ENCODE results near the gene PLCL2.

PLCL2 gene

GRCh38 chr3:17023006-17023664 is 138.4 kb downstream of the PLCL2 start:
- peak; percentile 63 for DNase-seq

GRCh38 chr3:17025594-17026139 is 140.9 kb downstream of the PLCL2 start:
- DNase-seq = peak; percentile 73

- DNase-seq = no peak
Observed at GRCh38 chr3:17027318-17027717, 142.6 kb downstream of the PLCL2 start.

- no peak for DNase-seq
Observed at GRCh38 chr3:17028363-17028762, 143.6 kb downstream of the PLCL2 start.

- DNase-seq = no peak
Observed at GRCh38 chr3:17030438-17030837, 145.7 kb downstream of the PLCL2 start.

GRCh38 chr3:17030956-17031652 is 146.3 kb downstream of the PLCL2 start:
- no peak for DNase-seq

- DNase-seq = no peak
Observed at GRCh38 chr3:17032407-17033034, 147.8 kb downstream of the PLCL2 start.

GRCh38 chr3:17033516-17034168 is 148.9 kb downstream of the PLCL2 start:
- no peak for DNase-seq

- no peak for DNase-seq
Observed at GRCh38 chr3:17035033-17035432, 150.3 kb downstream of the PLCL2 start.

GRCh38 chr3:17035966-17036365 is 151.2 kb downstream of the PLCL2 start:
- DNase-seq = no peak

GRCh38 chr3:17038141-17038540 is 153.4 kb downstream of the PLCL2 start:
- no peak for DNase-seq

GRCh38 chr3:17038900-17039553 is 154.3 kb downstream of the PLCL2 start:
- DNase-seq = no peak

GRCh38 chr3:17039594-17039993 is 154.8 kb downstream of the PLCL2 start:
- DNase-seq = no peak

- DNase-seq = no peak
Observed at GRCh38 chr3:17040322-17040989, 155.7 kb downstream of the PLCL2 start.

GRCh38 chr3:17040990-17041377 is 156.2 kb downstream of the PLCL2 start:
- DNase-seq = no peak

- DNase-seq = no peak
Observed at GRCh38 chr3:17044855-17045254, 160.1 kb downstream of the PLCL2 start.

- DNase-seq = no peak
Observed at GRCh38 chr3:17045705-17046104, 160.9 kb downstream of the PLCL2 start.

GRCh38 chr3:17046623-17047022 is 161.9 kb downstream of the PLCL2 start:
- no peak for DNase-seq

GRCh38 chr3:17047162-17047561 is 162.4 kb downstream of the PLCL2 start:
- no peak for DNase-seq

- DNase-seq = no peak
Observed at GRCh38 chr3:17047894-17048293, 163.1 kb downstream of the PLCL2 start.

- no peak for DNase-seq
Observed at GRCh38 chr3:17050071-17050470, 165.3 kb downstream of the PLCL2 start.

GRCh38 chr3:17050506-17050905 is 165.8 kb downstream of the PLCL2 start:
- DNase-seq = no peak

Measured in stimulated activated CD4-positive, alpha-beta T cell treated with anti-CD3 and anti-CD28 coated beads, Interleukin-1b, Interleukin-23, amount 100 ng/mL, for 48 hours (primary cell).